HK-2 (cell line): ENCODE results near the gene SH3BP4.
A peak's percentile ranks its signal among the peaks of the same experiment; 100 is the strongest.
"Not testable (repeated sequence)": the region's sequence is repeated elsewhere in the genome, so short reads cannot be mapped to it uniquely, and the experiment has no call there.

Source experiments
- DNase-seq: peaks from one replicate; pipeline ENCODE4 v3.0.0-alpha.2; 2018; ENCODE audit not compliant: unreplicated experiment

Gene SH3BP4

GRCh38 chr2:235055891-235056516 lies 104.2 kb downstream of the SH3BP4 start:
- peak; percentile 30 for DNase-seq

- DNase-seq: no peak
These were observed 105.0 kb downstream of the SH3BP4 start for GRCh38 chr2:235056768-235057167.

GRCh38 chr2:235057616-235058015 lies 105.8 kb downstream of the SH3BP4 start:
- not testable (repeated sequence) for DNase-seq

- no peak for DNase-seq
These were observed 107.3 kb downstream of the SH3BP4 start for GRCh38 chr2:235059161-235059560.

GRCh38 chr2:235061656-235062055 lies 109.8 kb downstream of the SH3BP4 start:
- DNase-seq: no peak

- DNase-seq: no peak
These were observed 111.7 kb downstream of the SH3BP4 start for GRCh38 chr2:235063471-235063961.

GRCh38 chr2:235064976-235065375 lies 113.2 kb downstream of the SH3BP4 start:
- no peak for DNase-seq

- no peak for DNase-seq
These were observed 114.7 kb downstream of the SH3BP4 start for GRCh38 chr2:235066490-235066889.

- DNase-seq: no peak
These were observed 115.1 kb downstream of the SH3BP4 start for GRCh38 chr2:235066895-235067294.

- no peak for DNase-seq
These were observed 116.9 kb downstream of the SH3BP4 start for GRCh38 chr2:235068701-235069100.

GRCh38 chr2:235070063-235070706 lies 118.4 kb downstream of the SH3BP4 start:
- DNase-seq: no peak

- no peak for DNase-seq
These were observed 122.1 kb downstream of the SH3BP4 start for GRCh38 chr2:235073868-235074413.

GRCh38 chr2:235077046-235077445 lies 125.2 kb downstream of the SH3BP4 start:
- no peak for DNase-seq

GRCh38 chr2:235078182-235078581 lies 126.4 kb downstream of the SH3BP4 start:
- DNase-seq: no peak

GRCh38 chr2:235078914-235079472 lies 127.2 kb downstream of the SH3BP4 start:
- DNase-seq: no peak

GRCh38 chr2:235080101-235080500 lies 128.3 kb downstream of the SH3BP4 start:
- no peak for DNase-seq

GRCh38 chr2:235082578-235083338 lies 130.9 kb downstream of the SH3BP4 start:
- DNase-seq: no peak

- no peak for DNase-seq
These were observed 132.0 kb downstream of the SH3BP4 start for GRCh38 chr2:235083822-235084221.

GRCh38 chr2:235084424-235084823 lies 132.6 kb downstream of the SH3BP4 start:
- no peak for DNase-seq

- no peak for DNase-seq
These were observed 133.7 kb downstream of the SH3BP4 start for GRCh38 chr2:235085476-235085875.

GRCh38 chr2:235086481-235087184 lies 134.8 kb downstream of the SH3BP4 start:
- no peak for DNase-seq
